Kidney (tissue), 14 donors: ENCODE results near the gene GINS1. TPM values are rescaled to one million over a fixed set of nuclear protein-coding genes. Genes with fewer than 3 reads are reported as not detected.
A peak's percentile ranks its signal among the peaks of the same experiment; 100 is the strongest.

Experiments used
- DNase-seq, 5 donors: peaks; one replicate each; pipeline ENCODE4 v3.0.0-alpha.2; 2013 to 2020
- FAIRE-seq: peaks from 2 replicates; lab custom pipeline; 2012; peaks lifted over from hg19 to GRCh38; lab: Jason Lieb, UNC
- H3K27ac ChIP-seq, 2 donors: one replicate each; pipeline ENCODE4 v1.7.0; 2013; ENCODE audit warnings: low read depth in 2 of 2, low read length in 2 of 2, inconsistent platforms in 1 of 2
- H3K27me3 ChIP-seq: one replicate; pipeline ENCODE4 v1.7.1; 2013; ENCODE audit warnings: low read length, inconsistent platforms; ENCODE audit not compliant: control insufficient read depth, insufficient read depth
- H3K36me3 ChIP-seq, 3 donors: one replicate each; pipeline versions ENCODE4 v1.7.0 to v1.7.1; 2013; ENCODE audit warnings: low read length in 3 of 3, control low read depth in 1 of 3, inconsistent platforms in 1 of 3; ENCODE audit not compliant: insufficient read depth in 3 of 3, control insufficient read depth in 2 of 3
- H3K4me1 ChIP-seq, 3 donors: one replicate each; pipeline versions ENCODE4 v1.7.0 to v1.7.1; 2013; ENCODE audit warnings: low read length in 3 of 3, inconsistent platforms in 1 of 3, low read depth in 1 of 3; ENCODE audit not compliant: control insufficient read depth in 2 of 3, insufficient read depth in 2 of 3
- H3K4me3 ChIP-seq, 3 donors: one replicate each; pipeline versions ENCODE4 v1.7.0 to v1.8.1; 2013; ENCODE audit warnings: low read length in 3 of 3, control low read depth in 1 of 3, inconsistent platforms in 1 of 3
- H3K9ac ChIP-seq, 3 donors: one replicate each; pipeline versions ENCODE4 v1.7.0 to v1.7.1; 2013; ENCODE audit warnings: low read length in 3 of 3, control low read depth in 1 of 3, inconsistent platforms in 1 of 3
- H3K9me3 ChIP-seq, 3 donors: one replicate each; pipeline versions ENCODE4 v1.7.0 to v1.7.1; 2013; ENCODE audit warnings: low read length in 3 of 3, control low read depth in 1 of 3, inconsistent platforms in 1 of 3; ENCODE audit not compliant: control insufficient read depth in 2 of 3, insufficient read depth in 1 of 3
- intact Hi-C: fragments of 100-400 bp; cut with DNase I; formaldehyde crosslinking; loops from one replicate; pipeline ENCODE4 v1.11.1; 2022
- polyA plus RNA-seq: library from polyadenylated mRNA; stranded (reverse); fragments of 350-450 nt; fragmentation: Illumina TruSeq; extraction: RNeasy Lipid Tissue Mini Kit (QIAGEN cat#74804); gene quantifications from one replicate; pipeline ENCODE4 v1.2.3, GENCODE V29; 2014; ENCODE audit warnings: low read depth, low replicate concordance; ENCODE audit not compliant: insufficient read depth
- total RNA-seq: library from RNA; stranded (reverse); fragmentation: NEBNext Ultra II Directional; extraction: Animal tissue kit (Norgen Biotek cat#: 25700); gene quantifications from one replicate; pipeline ENCODE4 v1.2.1, GENCODE V29; 2021
- TF ChIP-seq, protein P1 (sequence below): IDR thresholded peaks from 3 replicates; pipeline ENCODE4 v1.5.1; 2012; ENCODE audit warnings: mild to moderate bottlenecking, moderate library complexity, borderline replicate concordance; ENCODE audit not compliant: insufficient read depth; ENCODE audit errors: extremely low read depth
- donor health status: control.
- donor health status: control.
- donor health status: control.
- donor health status: control.
- donor health status: control.
- donor health status: DM: yes; HTN: yes; CAD: no.
- donor health status: Normal renal cell carcinoma (clear cell type).

Gene GINS1
- total and polyA plus RNA-seq, 2 donors from 2014 or later = 1.1 to 2.4 TPM

DNA sequence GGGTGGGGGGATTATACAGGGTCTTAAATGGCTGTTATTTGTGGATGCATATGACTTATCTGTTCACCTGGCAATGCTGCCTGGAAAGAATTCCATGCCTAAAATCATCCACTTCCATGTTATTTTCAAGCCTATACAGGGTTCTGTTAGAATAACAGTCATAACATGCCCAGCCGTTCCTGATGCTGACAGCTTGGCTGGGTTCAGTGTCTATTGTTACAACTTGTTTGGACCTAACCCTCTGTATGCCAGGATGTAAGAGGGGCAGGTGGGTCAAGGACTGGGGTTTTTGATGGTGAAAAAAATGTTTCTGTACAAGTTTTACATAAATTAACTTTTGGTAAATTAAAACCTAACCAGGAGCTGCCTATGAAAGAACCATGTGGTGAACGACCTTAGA, 79.8 kb downstream of the GINS1 start:
- DNase-seq (no peak), FAIRE-seq (no peak)
- no peak overlapping the region for H3K27ac ChIP-seq
- H3K27me3 ChIP-seq = no peaks in the 10 kb centered on the region
- intact Hi-C loops = no loop called here
- no peaks in the 10 kb centered on the region for H3K9me3 ChIP-seq
- H3K4me1 ChIP-seq = peaks cover 0 to 3% (median 2%) of the 10 kb centered on the region in 3 donors
- H3K9ac ChIP-seq = no peak overlapping the region
- no peak overlapping the region for H3K4me3 ChIP-seq
- TF ChIP-seq, protein P1, sequence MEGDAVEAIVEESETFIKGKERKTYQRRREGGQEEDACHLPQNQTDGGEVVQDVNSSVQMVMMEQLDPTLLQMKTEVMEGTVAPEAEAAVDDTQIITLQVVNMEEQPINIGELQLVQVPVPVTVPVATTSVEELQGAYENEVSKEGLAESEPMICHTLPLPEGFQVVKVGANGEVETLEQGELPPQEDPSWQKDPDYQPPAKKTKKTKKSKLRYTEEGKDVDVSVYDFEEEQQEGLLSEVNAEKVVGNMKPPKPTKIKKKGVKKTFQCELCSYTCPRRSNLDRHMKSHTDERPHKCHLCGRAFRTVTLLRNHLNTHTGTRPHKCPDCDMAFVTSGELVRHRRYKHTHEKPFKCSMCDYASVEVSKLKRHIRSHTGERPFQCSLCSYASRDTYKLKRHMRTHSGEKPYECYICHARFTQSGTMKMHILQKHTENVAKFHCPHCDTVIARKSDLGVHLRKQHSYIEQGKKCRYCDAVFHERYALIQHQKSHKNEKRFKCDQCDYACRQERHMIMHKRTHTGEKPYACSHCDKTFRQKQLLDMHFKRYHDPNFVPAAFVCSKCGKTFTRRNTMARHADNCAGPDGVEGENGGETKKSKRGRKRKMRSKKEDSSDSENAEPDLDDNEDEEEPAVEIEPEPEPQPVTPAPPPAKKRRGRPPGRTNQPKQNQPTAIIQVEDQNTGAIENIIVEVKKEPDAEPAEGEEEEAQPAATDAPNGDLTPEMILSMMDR = no peak
- peaks cover 0 to 46% (median 6%) of the 10 kb centered on the region in 3 donors for H3K36me3 ChIP-seq

DNA sequence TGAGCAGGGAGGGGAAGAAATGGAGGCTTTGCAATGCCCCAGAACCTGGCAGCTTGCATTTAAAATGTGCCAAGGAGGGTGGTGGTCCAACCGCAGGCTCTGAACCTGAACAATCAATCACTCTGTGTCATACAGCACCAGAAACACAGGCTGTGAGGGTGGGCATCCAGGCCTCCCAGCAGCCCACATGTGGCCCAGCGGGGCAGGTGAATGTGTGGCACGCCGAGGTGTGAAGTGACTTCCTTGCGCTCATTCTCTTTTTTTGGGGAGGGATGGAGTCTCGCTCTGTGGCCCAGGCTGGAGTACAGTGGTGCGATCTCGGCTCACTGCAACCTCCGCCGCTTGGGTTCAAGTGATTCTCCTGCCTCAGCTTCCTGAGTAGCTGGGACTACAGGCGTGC, 80.5 kb downstream of the GINS1 start:
- Histone ChIP-seq H3K4me3 (no peak overlapping the region), H3K4me1 (peaks cover 0 to 3% (median 2%) of the 10 kb centered on the region in 3 donors), H3K27me3 (no peaks in the 10 kb centered on the region), H3K9ac (no peak overlapping the region), H3K9me3 (no peaks in the 10 kb centered on the region), H3K36me3 (peaks cover 0 to 50% (median 6%) of the 10 kb centered on the region in 3 donors), H3K27ac (no peak overlapping the region)
- TF ChIP-seq, protein P1 = no peak
- DNase-seq (peak in 1 of 5 donors; percentile 58), FAIRE-seq (no peak)
- intact Hi-C loops = no loop called here

DNA sequence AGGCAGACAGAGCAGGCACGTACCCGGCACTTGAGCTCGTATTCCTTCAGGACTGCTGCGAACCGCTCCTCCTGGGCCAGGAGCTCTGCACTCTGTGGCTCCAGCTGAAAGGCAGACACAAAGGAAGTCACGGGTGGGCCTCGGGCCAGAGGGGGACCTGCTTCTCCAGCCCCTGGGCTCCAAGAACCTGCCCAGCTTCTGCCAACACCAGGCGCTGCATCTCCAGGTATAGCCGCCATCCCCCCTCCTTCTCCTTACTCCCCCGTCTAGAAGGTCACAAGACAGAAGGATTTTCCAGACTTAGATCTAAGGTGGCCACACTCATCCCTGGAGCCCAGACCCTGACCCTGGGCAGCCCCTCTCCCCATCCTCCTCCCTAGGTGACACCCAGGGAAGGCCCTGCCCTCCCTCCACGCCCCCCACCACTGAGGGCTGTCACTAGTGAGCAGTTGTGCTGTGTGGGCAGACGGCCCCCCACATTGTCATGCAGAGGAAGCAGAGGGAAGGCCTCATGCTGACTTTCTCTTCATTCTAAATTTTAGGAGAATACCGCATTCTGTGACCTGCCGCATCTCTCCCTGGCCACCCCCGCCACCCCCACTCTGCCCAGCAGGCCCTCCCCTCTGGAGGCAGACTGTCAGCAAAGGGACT, 81.9 kb downstream of the GINS1 start:
- Histone ChIP-seq H3K4me3 (no peak overlapping the region), H3K36me3 (peaks cover 0 to 50% (median 4%) of the 10 kb centered on the region in 3 donors), H3K4me1 (peaks cover 0 to 3% (median 2%) of the 10 kb centered on the region in 3 donors), H3K9me3 (no peaks in the 10 kb centered on the region), H3K27ac (no peak overlapping the region), H3K9ac (no peak overlapping the region), H3K27me3 (no peaks in the 10 kb centered on the region)
- DNase-seq (peak in 1 of 5 donors; percentile 51), FAIRE-seq (no peak)
- intact Hi-C loops = no loop called here
- TF ChIP-seq, protein P1 = no peak
